Stimulated activated naive CD4-positive, alpha-beta T cell (primary cell): ENCODE data around the gene LANCL3.

Experiments
- DNase-seq, 6 experiments: peaks; one replicate each; lab custom pipeline; 2025; lab: John Stamatoyannopoulos, UW

LANCL3 gene

GRCh38 chrX:37679888-37680287 is 108.4 kb downstream of the LANCL3 start:
- DNase-seq = no peak

DNA sequence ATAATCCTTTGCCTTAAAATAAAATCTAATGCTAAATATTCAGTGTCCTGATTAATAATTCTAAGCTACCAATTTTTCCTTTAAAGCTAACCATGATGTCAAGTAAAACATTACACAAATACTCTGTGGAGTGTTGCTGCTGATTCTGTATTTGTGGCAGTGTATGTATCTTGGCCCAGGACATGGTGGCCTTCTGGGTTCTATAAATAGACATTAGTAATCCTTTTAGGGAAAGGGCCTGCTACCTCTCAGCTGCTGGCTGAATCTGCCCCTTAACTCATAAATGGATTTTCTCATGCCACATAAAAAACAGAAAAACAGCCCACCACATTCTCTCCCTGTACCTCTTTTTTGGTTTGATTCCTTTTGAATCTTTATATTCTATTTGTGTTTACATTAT is 113.0 kb downstream of the LANCL3 start:
- no peak for DNase-seq

GRCh38 chrX:37684973-37685372 is 113.5 kb downstream of the LANCL3 start:
- no peak for DNase-seq

DNA sequence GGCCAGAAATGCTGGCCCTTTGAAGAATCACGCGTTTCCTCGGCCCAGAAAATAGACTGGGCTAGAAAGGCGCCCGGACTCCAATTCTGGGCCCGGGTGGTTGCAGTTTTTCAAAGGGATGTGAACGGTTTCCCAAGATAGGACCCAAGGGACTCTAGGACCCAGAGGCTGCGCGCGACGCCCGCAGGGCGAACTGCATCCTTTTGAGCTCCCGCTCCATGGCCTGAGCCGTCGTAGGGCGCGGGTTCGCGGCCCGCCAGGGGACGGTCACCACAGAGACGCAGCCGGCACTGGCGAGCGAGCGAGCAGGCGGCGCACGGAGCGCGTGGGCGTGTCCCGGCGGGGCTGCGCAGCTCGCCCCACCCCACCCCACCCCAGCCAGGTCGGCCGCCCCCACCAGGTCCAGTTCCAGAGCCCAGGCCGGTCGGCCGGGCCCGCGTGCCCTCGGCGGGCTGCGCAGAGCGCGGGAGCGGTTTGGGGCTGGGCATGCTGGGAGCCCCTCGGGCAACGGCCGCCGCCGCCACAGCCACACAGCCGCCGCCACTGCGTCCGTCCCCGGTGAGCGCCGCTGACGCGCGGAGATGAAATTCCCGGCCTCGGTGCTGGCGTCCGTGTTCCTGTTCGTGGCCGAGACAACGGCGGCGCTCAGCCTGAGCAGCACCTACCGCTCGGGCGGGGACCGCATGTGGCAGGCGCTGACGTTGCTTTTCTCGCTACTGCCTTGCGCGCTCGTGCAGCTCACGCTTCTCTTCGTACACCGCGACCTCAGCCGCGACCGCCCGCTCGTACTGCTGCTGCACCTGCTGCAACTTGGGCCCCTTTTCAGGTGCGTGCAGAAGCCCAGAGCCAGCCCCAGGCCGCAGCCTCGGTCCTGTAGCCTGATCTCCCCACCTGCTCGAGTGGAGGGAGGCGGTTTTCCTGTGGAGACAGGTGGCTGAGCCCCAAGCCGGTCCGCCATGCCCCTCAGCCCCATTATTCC is 114.2 kb downstream of the LANCL3 start, which contains the start of gene XK:
XK (plus strand) TSS at position 411 of the 979 bp plus-strand sequence; CDS start at position 582, 171 bp downstream.
- DNase-seq = peak in 3 of 6 experiments; percentile 0 to 10 (median 1)

DNA sequence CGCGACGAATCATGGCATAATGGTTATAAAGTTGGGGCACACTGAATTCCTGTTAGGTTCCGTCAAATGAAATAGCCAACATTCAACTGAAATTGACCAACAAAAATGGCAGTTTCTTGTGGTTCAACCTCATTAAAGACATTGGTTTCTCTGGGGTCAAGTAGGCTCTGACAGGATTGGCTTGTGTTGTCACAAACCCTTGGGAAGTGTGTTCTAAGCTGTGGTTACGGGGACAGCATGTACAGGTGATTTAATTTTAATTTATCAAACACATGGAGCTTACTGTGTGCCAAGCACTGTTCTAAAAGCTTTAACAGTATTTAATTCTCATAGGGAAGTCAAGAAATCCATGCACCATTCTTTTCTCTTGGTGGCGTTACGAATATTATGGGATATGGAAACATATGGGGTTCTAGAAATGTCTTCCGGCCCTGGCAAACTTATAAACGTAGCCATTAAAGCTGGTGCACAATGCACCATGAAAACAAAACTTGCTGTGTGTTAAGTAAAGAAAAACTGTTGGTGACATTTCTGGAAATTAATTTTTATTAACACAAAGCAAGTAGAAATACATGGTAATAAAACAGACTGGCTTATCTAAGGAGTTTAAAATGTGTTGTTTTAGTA is 115.0 kb downstream of the LANCL3 start:
- DNase-seq = no peak

- DNase-seq = no peak
Observed at GRCh38 chrX:37686996-37687395, 115.5 kb downstream of the LANCL3 start.

DNA sequence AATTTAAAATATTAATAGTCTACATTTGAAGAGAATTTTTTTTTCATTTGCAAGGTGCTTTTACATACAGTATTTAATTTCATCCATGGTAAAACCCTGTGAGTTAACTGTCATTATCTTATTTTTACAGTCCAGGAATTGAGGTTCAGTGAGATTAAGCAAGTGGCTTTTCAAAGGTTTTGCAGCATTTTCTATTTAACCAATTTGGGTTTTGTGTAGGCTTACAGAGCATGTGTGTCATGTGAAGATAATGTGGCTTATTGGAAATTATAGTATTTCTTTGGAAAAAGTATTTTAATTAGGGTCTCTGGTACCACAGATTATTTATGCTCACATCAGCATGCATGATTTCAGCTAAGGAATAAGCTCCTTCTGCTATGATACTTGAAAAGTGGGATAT is 118.7 kb downstream of the LANCL3 start:
- DNase-seq = no peak

DNA sequence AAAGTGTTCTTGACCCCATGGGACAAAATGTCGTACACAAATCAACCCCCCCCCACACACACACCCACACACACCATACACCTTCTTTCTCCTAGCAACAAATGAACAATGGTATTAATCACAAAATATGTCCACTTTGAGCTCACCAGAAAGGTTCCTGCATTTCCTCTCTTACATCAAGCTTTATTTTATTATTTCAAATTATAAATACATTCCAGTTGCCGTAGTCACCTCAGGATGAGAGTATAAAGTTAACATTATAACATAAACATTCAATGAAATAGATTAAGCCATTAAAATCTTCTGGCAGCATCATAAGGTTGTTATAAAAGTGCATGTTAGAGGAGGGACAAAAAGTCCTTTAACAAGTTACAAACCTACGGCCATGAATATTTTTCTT is 121.5 kb downstream of the LANCL3 start:
- DNase-seq = no peak

DNA sequence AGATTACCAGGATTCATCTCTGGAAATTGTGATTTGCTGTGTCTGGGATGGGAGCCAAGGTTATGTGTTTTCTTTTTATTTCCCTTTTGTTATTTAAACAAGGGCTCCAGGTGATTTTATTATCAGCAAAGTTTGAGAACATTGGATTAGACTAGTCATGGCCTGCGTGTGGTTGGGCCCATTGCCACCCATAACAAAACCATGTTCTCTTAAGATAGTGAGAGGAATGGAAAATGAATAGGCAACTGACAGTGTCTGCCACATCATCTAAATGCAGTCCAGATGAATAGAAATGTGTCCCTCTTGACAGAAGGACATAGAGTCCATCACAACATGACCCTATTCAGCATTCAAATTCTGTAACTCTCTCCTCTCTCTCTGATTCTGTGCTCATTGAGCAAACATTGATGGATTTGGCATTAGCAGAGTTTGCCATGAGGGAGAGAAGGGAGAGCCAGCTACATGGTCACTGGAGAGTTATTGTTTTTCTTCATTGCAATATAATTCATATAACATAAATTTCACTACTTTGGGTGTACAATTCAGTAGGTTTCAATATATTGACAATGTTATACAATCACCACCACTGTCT is 125.8 kb downstream of the LANCL3 start:
- DNase-seq = no peak

GRCh38 chrX:37701588-37701987 is 130.1 kb downstream of the LANCL3 start:
- no peak for DNase-seq

- no peak for DNase-seq
Observed at GRCh38 chrX:37711991-37712390, 140.5 kb downstream of the LANCL3 start.

- no peak for DNase-seq
Observed at GRCh38 chrX:37712458-37712857, 141.0 kb downstream of the LANCL3 start.

DNA sequence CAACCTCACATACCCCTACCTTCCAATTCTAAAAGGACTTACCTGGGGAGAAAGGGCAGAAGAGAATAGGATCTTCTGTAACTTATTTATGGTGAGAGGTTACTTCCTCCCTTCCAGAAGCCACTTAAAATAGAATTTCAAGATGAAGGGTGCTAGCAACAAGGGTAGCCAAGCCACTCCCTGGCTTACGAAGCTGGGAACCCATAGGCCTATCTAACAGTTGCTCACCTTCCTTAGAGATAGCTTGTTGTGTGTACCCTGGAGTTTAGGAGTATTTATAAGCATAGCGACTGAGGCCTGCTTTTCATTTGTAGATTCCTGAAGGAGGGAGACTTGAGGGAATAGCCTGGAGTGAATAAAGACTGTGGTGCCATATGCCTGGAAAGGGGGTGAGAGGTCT is 143.0 kb downstream of the LANCL3 start:
- DNase-seq = no peak

DNA sequence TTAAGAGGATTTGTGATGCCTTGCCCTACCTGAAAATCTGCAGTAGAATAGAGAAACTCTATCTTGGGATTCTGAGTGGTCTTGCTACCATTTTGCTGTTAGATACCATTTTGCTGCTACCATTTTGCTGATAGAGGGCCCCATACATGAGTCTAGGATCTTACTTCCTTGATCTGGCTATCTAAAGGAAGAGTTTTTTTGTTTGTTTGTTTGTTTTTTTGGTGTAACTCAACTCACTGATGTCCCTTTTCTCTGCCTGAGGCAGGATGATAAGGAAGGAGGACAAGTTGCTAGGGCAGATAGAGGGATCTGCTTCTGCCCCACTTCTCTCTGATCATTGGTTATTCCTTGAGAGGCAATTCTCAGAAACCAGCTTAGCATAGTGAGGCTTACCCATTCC is 145.1 kb downstream of the LANCL3 start:
- DNase-seq = no peak

- DNase-seq = no peak
Observed at GRCh38 chrX:37717708-37718107, 146.2 kb downstream of the LANCL3 start.

GRCh38 chrX:37722595-37722994 is 151.1 kb downstream of the LANCL3 start:
- DNase-seq = no peak

DNA sequence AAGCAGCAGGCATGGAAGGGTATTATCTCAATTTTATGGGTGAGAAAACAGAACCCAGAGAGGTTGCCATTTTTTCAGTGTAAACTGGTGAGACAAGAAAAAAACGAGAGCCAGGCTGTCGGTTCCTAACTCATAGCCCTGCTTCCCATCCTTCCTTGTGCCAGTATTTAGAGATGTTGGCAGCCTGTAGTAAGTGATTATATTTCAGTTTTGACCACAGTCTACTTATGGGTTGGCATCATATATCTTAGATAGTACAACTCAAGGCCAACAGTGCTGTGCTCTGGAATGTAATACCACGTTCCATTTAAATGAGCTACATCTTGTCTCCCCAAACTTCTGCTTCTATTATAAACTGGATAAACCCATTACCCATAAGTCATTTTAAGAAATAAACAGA is 154.9 kb downstream of the LANCL3 start:
- no peak for DNase-seq
